NCI-H69 (cell line): ENCODE results near the gene ATRN.
"Not testable (repeated sequence)": the region's sequence is repeated elsewhere in the genome, so short reads cannot be mapped to it uniquely, and the experiment has no call there.

Source experiments
- DNase-seq: peaks from one replicate; lab custom pipeline; 2025; lab: John Stamatoyannopoulos, UW

The ATRN gene

GRCh38 chr20:3470208-3470626 lies 601 bp upstream of the ATRN start:
- DNase-seq = no peak

GRCh38 chr20:3471397-3472021 lies 691 bp downstream of the ATRN start:
- DNase-seq = no peak

- DNase-seq = no peak
Measured at GRCh38 chr20:3472105-3472504, 1.3 kb downstream of the ATRN start.

GRCh38 chr20:3473324-3473723 lies 2.5 kb downstream of the ATRN start:
- no peak for DNase-seq

- peak; percentile 49 for DNase-seq
Measured at GRCh38 chr20:3473944-3474343, 3.1 kb downstream of the ATRN start.

- DNase-seq = not testable (repeated sequence)
Measured at GRCh38 chr20:3477003-3477860, 6.4 kb downstream of the ATRN start.

GRCh38 chr20:3477861-3478544 lies 7.2 kb downstream of the ATRN start:
- no peak for DNase-seq

- DNase-seq = no peak
Measured at GRCh38 chr20:3479025-3479424, 8.2 kb downstream of the ATRN start.

- no peak for DNase-seq
Measured at GRCh38 chr20:3479759-3480615, 9.2 kb downstream of the ATRN start.

GRCh38 chr20:3483309-3483708 lies 12.5 kb downstream of the ATRN start:
- no peak for DNase-seq

- no peak for DNase-seq
Measured at GRCh38 chr20:3483784-3484183, 13.0 kb downstream of the ATRN start.

- no peak for DNase-seq
Measured at GRCh38 chr20:3485913-3486312, 15.1 kb downstream of the ATRN start.

GRCh38 chr20:3486850-3487249 lies 16.0 kb downstream of the ATRN start:
- no peak for DNase-seq

- DNase-seq = no peak
Measured at GRCh38 chr20:3492669-3493068, 21.9 kb downstream of the ATRN start.

GRCh38 chr20:3494218-3494617 lies 23.4 kb downstream of the ATRN start:
- peak; percentile 12 for DNase-seq

- no peak for DNase-seq
Measured at GRCh38 chr20:3502878-3503277, 32.1 kb downstream of the ATRN start.

GRCh38 chr20:3505148-3505547 lies 34.3 kb downstream of the ATRN start:
- DNase-seq = no peak

- no peak for DNase-seq
Measured at GRCh38 chr20:3509064-3509463, 38.2 kb downstream of the ATRN start.

GRCh38 chr20:3510110-3510509 lies 39.3 kb downstream of the ATRN start:
- no peak for DNase-seq

GRCh38 chr20:3512239-3512638 lies 41.4 kb downstream of the ATRN start:
- not testable (repeated sequence) for DNase-seq

GRCh38 chr20:3514012-3514642 lies 43.3 kb downstream of the ATRN start:
- DNase-seq = no peak
